HepG2 (cell line): Measurements from ENCODE around the gene DCAF8. TPM values are rescaled to one million over a fixed set of nuclear protein-coding genes. Genes with fewer than 3 reads are reported as not detected.

Experiments used
- ATAC-seq: fragments of 200-7000 bp; cut with Tn5 transposase; 3 replicates; pipeline ENCODE4 v1.9.1; 2020; ENCODE audit warnings: mild to moderate bottlenecking, moderate library complexity
- BruUV-seq: library from RNA; stranded (reverse); fragments of 400-500 nt; replicated peaks from 2 replicates; lab custom pipeline; 2021; lab: Mats Ljungman, UMichigan
- CTCF ChIA-PET: fragments of 300-600 bp; formaldehyde crosslinking; extraction: SDS; loops from one replicate; lab custom pipeline; 2021; ENCODE audit warnings: low total read pairs, inconsistent platforms, low intra/inter-chr PET ratio; lab: Yijun Ruan, JAX
- POLR2A ChIA-PET: fragments of 350-600 bp; sonication (Branson Sonifier 250); formaldehyde crosslinking; loops from one replicate; lab custom pipeline; 2020; ENCODE audit warnings: antibody characterized with exemption, inconsistent platforms; lab: Yijun Ruan, JAX
- DNase-seq: peaks from one replicate; pipeline ENCODE4 v3.0.0-alpha.2; 2015; ENCODE audit warnings: low spot score
- FAIRE-seq: peaks from 3 replicates; lab custom pipeline; 2011; peaks lifted over from hg19 to GRCh38; lab: Jason Lieb, UNC
- H2AFZ ChIP-seq: one replicate; pipeline ENCODE4 v1.6.1; 2011; ENCODE audit warnings: low read length, inconsistent platforms
- H3K27ac ChIP-seq: fragments of 300-600 bp; 3 replicates; pipeline ENCODE4 v1.8.0; 2011; ENCODE audit warnings: mixed run types, mild to moderate bottlenecking, mixed read lengths, low read length, inconsistent platforms; ENCODE audit not compliant: insufficient read depth; ENCODE audit errors: extremely low read length
- H3K27me3 ChIP-seq, 2 experiments: fragments of 200-600 bp in 1 of 2; 2 replicates in 1 of 2; 3 replicates in 1 of 2; pipeline versions ENCODE4 v1.6.0 to v1.8.0; 2011; ENCODE audit warnings: low read length in 2 of 2, mild to moderate bottlenecking in 2 of 2, moderate library complexity in 2 of 2, inconsistent platforms in 1 of 2; ENCODE audit not compliant: insufficient read depth in 2 of 2, control insufficient read depth in 1 of 2
- H3K36me3 ChIP-seq, 2 experiments: fragments of 200-600 bp in 1 of 2; replicated peaks in 1 of 2; 2 replicates in 1 of 2; 3 replicates in 1 of 2; pipeline versions ENCODE4 v1.5.1 to v1.8.0; 2011; ENCODE audit warnings: low read length in 2 of 2, inconsistent platforms in 1 of 2; ENCODE audit not compliant: insufficient read depth in 2 of 2, control insufficient read depth in 1 of 2
- H3K4me1 ChIP-seq: 2 replicates; pipeline ENCODE4 v1.5.1; 2012; ENCODE audit warnings: low read length, inconsistent platforms; ENCODE audit not compliant: insufficient read depth
- H3K4me2 ChIP-seq: 2 replicates; pipeline ENCODE4 v1.6.0; 2011; ENCODE audit warnings: low read depth, low read length, inconsistent platforms
- H3K4me3 ChIP-seq, 3 experiments: fragments of 200-600 bp in 1 of 3; sonication (generic), shearing (Covaris generic) in 1 of 3; replicated peaks in 1 of 3; 2 replicates each; pipeline ENCODE4 v1.5.1; 2011 to 2016; ENCODE audit warnings: low read length in 3 of 3, inconsistent platforms in 2 of 3, low read depth in 2 of 3, mild to moderate bottlenecking in 2 of 3, control low read depth in 1 of 3, mixed read lengths in 1 of 3; ENCODE audit not compliant: insufficient read depth in 1 of 3
- H3K79me2 ChIP-seq: one replicate; pipeline ENCODE4 v1.6.1; 2011; ENCODE audit warnings: low read length, inconsistent platforms; ENCODE audit not compliant: insufficient read depth
- H3K9ac ChIP-seq: 2 replicates; pipeline ENCODE4 v1.6.0; 2011; ENCODE audit warnings: mild to moderate bottlenecking, low read depth, low read length, inconsistent platforms; ENCODE audit not compliant: insufficient read depth
- H3K9me3 ChIP-seq: 2 replicates; pipeline ENCODE4 v1.5.1; 2012; ENCODE audit warnings: mild to moderate bottlenecking, low read length
- H4K20me1 ChIP-seq: 2 replicates; pipeline ENCODE4 v1.6.0; 2011; ENCODE audit warnings: inconsistent platforms, mild to moderate bottlenecking, low read length, moderate library complexity; ENCODE audit not compliant: insufficient read depth
- CEBPG ChIP-seq: IDR thresholded peaks from 2 replicates; pipeline ENCODE4 v1.6.1; 2016
- CTCF ChIP-seq: sonication (generic); formaldehyde crosslinking; IDR thresholded peaks from 2 replicates; pipeline ENCODE4 v1.5.0; 2020; ENCODE audit warnings: mild to moderate bottlenecking, missing genetic modification reagents, moderate library complexity
- E2F1 ChIP-seq: sonication (generic); formaldehyde crosslinking; IDR thresholded peaks from 2 replicates; pipeline ENCODE4 v1.5.0; 2020; ENCODE audit warnings: missing genetic modification reagents
- ESRRA ChIP-seq: sonication (generic); formaldehyde crosslinking; IDR thresholded peaks from 2 replicates; pipeline ENCODE4 v1.5.1; 2020; ENCODE audit warnings: mild to moderate bottlenecking, low read depth, missing genetic modification reagents
- EZH2 ChIP-seq: conservative IDR thresholded peaks from 2 replicates; pipeline ENCODE4 v1.6.1; 2012; ENCODE audit warnings: mild to moderate bottlenecking, low read depth, low read length, moderate library complexity
- HIVEP1 ChIP-seq: sonication (generic); formaldehyde crosslinking; IDR thresholded peaks from 2 replicates; pipeline ENCODE4 v1.4.0; 2020; ENCODE audit warnings: mild to moderate bottlenecking, missing genetic modification reagents
- KDM5A ChIP-seq: fragments of 200-600 bp; sonication (generic); IDR thresholded peaks from 2 replicates; pipeline ENCODE4 v1.7.0; 2018; ENCODE audit warnings: antibody characterized with exemption, mild to moderate bottlenecking, low read length, borderline replicate concordance
- MXD1 ChIP-seq: sonication (generic); formaldehyde crosslinking; IDR thresholded peaks from 2 replicates; pipeline ENCODE4 v1.4.0; 2020; ENCODE audit warnings: mild to moderate bottlenecking, missing genetic modification reagents
- NRL ChIP-seq: sonication (generic); formaldehyde crosslinking; IDR thresholded peaks from 2 replicates; pipeline ENCODE4 v1.5.0; 2020; ENCODE audit warnings: missing genetic modification reagents, mild to moderate bottlenecking, moderate library complexity, borderline replicate concordance
- POLR2AphosphoS2 ChIP-seq: IDR thresholded peaks from 2 replicates; pipeline ENCODE4 v1.6.1; 2011; ENCODE audit warnings: low read depth, low read length, improper control_type of control experiment
- SALL2 ChIP-seq: sonication (generic); formaldehyde crosslinking; IDR thresholded peaks from 2 replicates; pipeline ENCODE4 v1.8.1; 2023; ENCODE audit warnings: mild to moderate bottlenecking, missing genetic modification reagents, inconsistent platforms
- SATB2 ChIP-seq: sonication (generic); formaldehyde crosslinking; IDR thresholded peaks from 2 replicates; pipeline ENCODE4 v1.5.0; 2020; ENCODE audit warnings: missing genetic modification reagents
- SP5 ChIP-seq: IDR thresholded peaks from 2 replicates; pipeline ENCODE4 v1.6.1; 2016; ENCODE audit warnings: low read depth, borderline replicate concordance
- ZFP37 ChIP-seq: sonication (generic); formaldehyde crosslinking; IDR thresholded peaks from 2 replicates; pipeline ENCODE4 v1.4.0; 2020; ENCODE audit warnings: missing genetic modification reagents, borderline replicate concordance
- ZMYM3 ChIP-seq: sonication (generic); formaldehyde crosslinking; IDR thresholded peaks from 2 replicates; pipeline ENCODE4 v1.5.1; 2020; ENCODE audit warnings: mild to moderate bottlenecking, missing genetic modification reagents
- ZNF280D ChIP-seq: sonication (generic); formaldehyde crosslinking; IDR thresholded peaks from 2 replicates; pipeline ENCODE4 v1.5.1; 2020; ENCODE audit warnings: mild to moderate bottlenecking, missing genetic modification reagents
- ZNF468 ChIP-seq: sonication (generic); formaldehyde crosslinking; IDR thresholded peaks from 2 replicates; pipeline ENCODE4 v1.8.0; 2022; ENCODE audit warnings: mild to moderate bottlenecking, moderate library complexity, missing genetic modification reagents
- ZNF614 ChIP-seq: IDR thresholded peaks from 2 replicates; pipeline ENCODE4 v1.6.1; 2018; ENCODE audit warnings: missing biosample characterization, missing genetic modification reagents, inconsistent platforms, borderline replicate concordance
- ZNF616 ChIP-seq: sonication (generic); formaldehyde crosslinking; IDR thresholded peaks from 2 replicates; pipeline ENCODE4 v1.5.0; 2020; ENCODE audit warnings: low read depth, mild to moderate bottlenecking, missing genetic modification reagents
- in situ Hi-C: cut with HindIII; loops from 2 replicates; pipeline ENCODE4 v1.10.0; 2017; ENCODE audit warnings: low pct_unique_long_range_greater_than_20kb; ENCODE audit not compliant: extremely low pct_ligation_motif_present
- intact Hi-C: fragments of 100-400 bp; cut with micrococcal nuclease; formaldehyde crosslinking; loops from one replicate; pipeline ENCODE4 v1.10.0; 2022; ENCODE audit not compliant: unreplicated experiment
- polyA plus RNA-seq, 8 experiments: library from polyadenylated mRNA; depleted of rRNA in 3 of 8; stranded (reverse) in 7 of 8; unstranded in 1 of 8; fragments of >200 nt; fragmentation: Illumina TruSeq in 4 of 8; extraction: Trizol in 4 of 8; gene quantifications; 2 replicates each; pipeline versions ENCODE4 v1.2.1 to v1.2.3, GENCODE V29; 2011 to 2016; ENCODE audit warnings: low read depth in 4 of 8, missing spikeins in 1 of 8, mixed read lengths in 1 of 8; ENCODE audit not compliant: insufficient read depth in 1 of 8
- total RNA-seq, 5 experiments: library from RNA; depleted of rRNA; stranded (reverse); fragments of >200 nt; fragmentation: Illumina TruSeq; extraction: Trizol; gene quantifications; 2 replicates each; pipeline ENCODE4 v1.2.3, GENCODE V29; 2016; ENCODE audit warnings: low read depth in 1 of 5

DCAF8 gene
- total and polyA plus RNA-seq, 2 of the 13 experiments (the other 11 are each of a cell fraction or from before 2014, with no cell fraction given), result 73.4 to 79.8 TPM

GRCh38 chr1:160309571-160309970 is 47.2 kb upstream of the DCAF8 start (continued):
- TF ChIP-seq ZNF468 (CRISPR knock-in tag) (no peak), ZNF616 (no peak), SP5 (no peak), ZNF614 (no peak), HIVEP1 (CRISPR knock-in tag) (no peak), EZH2 (no peak), E2F1 (CRISPR knock-in tag) (no peak), ZNF280D (CRISPR knock-in tag) (no peak), NRL (CRISPR knock-in tag) (no peak), POLR2AphosphoS2 (no peak)

- no peak overlapping the region for H3K4me2 ChIP-seq
- no peak overlapping the region for H3K27ac ChIP-seq
- in situ Hi-C loops, result no loop called here
- POLR2A ChIA-PET, result no interaction called here
- H3K9me3 ChIP-seq, result no peaks in the 10 kb centered on the region
- H4K20me1 ChIP-seq, result no peaks in the 10 kb centered on the region
- no peak for FAIRE-seq
- no peaks in the 10 kb centered on the region for H3K27me3 ChIP-seq
- no peak overlapping the region for H3K4me3 ChIP-seq
- H3K79me2 ChIP-seq, result no peaks in the 10 kb centered on the region
- no peak overlapping the region for H3K9ac ChIP-seq
- no peak overlapping the region for H2AFZ ChIP-seq
- peaks cover 34 to 89% of the 10 kb centered on the region in 2 experiments for H3K36me3 ChIP-seq
- ATAC-seq, result no peak
- no peaks in the 10 kb centered on the region for H3K4me1 ChIP-seq
- CTCF ChIA-PET, result no interaction called here
- intact Hi-C loops, result no loop called here
- no peak for DNase-seq
- no TSS peak for BruUV-seq
- TF ChIP-seq ESRRA (CRISPR knock-in tag) (no peak), SATB2 (CRISPR knock-in tag) (no peak), SALL2 (no peak), KDM5A (no peak), ZFP37 (CRISPR knock-in tag) (no peak), MXD1 (CRISPR knock-in tag) (no peak), CEBPG (CRISPR knock-in tag) (no peak), CTCF (no peak), ZMYM3 (CRISPR knock-in tag) (no peak)
These were observed 46.8 kb upstream of the DCAF8 start for GRCh38 chr1:160309185-160309557.
